Measurements from ENCODE around the gene WDFY4. TPM values are rescaled to one million over a fixed set of nuclear protein-coding genes. Genes with fewer than 3 reads are reported as not detected.

Gene WDFY4
- total and polyA plus RNA-seq, 2 experiments from 2014 or later: not detected

GRCh38 chr10:48697091-48697490 is 12.4 kb downstream of the WDFY4 start:
- Histone ChIP-seq H3K27ac (no peak overlapping the region), H3K4me1 (ENCODE audit: insufficient read depth) (no peaks in the 10 kb centered on the region), H3K4me2 (ENCODE audit: unreplicated experiment) (no peak overlapping the region), H3K9ac (no peak overlapping the region), H3K9me2 (ENCODE audit: insufficient read depth) (no peaks in the 10 kb centered on the region), H2AFZ (no peak overlapping the region), H4K20me1 (ENCODE audit: insufficient read depth) (no peaks in the 10 kb centered on the region), H3K9me3 (ENCODE audit: low read depth) (no peaks in the 10 kb centered on the region), H3K36me3 (ENCODE audit: low read depth) (no peaks in the 10 kb centered on the region), H3K4me3 (no peak overlapping the region), H3K79me2 (ENCODE audit: insufficient read depth) (no peaks in the 10 kb centered on the region), H3F3A (ENCODE audit: insufficient read depth) (no peaks in the 10 kb centered on the region), H3K27me3 (replicated peaks; ENCODE audit: insufficient read depth) (peaks cover 49% of the 10 kb centered on the region)
- WGBS, 2 experiments (ENCODE audit: low coverage in 1 of 2, low lambda C conversion rate in 2 of 2, missing lambda C conversion rate in 2 of 2): 41 to 45% methylated on average over 5 of the region's 5 CpGs
- no peak for DNase-seq
- in situ Hi-C loops (cut with MboI): no loop called here
- TF ChIP-seq EZH2 (IDR thresholded peaks at IDR 0.05; ENCODE audit: insufficient read depth, poor library complexity, severe bottlenecking) (no peak), EZH2phosphoT487 (IDR thresholded peaks at IDR 0.05; ENCODE audit: insufficient read depth, low read depth) (no peak)

GRCh38 chr10:48697821-48698764 is 13.4 kb downstream of the WDFY4 start:
- H3K36me3 ChIP-seq (ENCODE audit: low read depth): no peaks in the 10 kb centered on the region
- no peak for TF ChIP-seq EZH2phosphoT487 (IDR thresholded peaks at IDR 0.05; ENCODE audit: insufficient read depth, low read depth)
- no peak for TF ChIP-seq EZH2 (IDR thresholded peaks at IDR 0.05; ENCODE audit: insufficient read depth, poor library complexity, severe bottlenecking)
- H3K9ac ChIP-seq: no peak overlapping the region
- H4K20me1 ChIP-seq (ENCODE audit: insufficient read depth): no peaks in the 10 kb centered on the region
- no peak for DNase-seq
- no peak overlapping the region for H3K27ac ChIP-seq
- H3K4me1 ChIP-seq (ENCODE audit: insufficient read depth): no peaks in the 10 kb centered on the region
- in situ Hi-C loops (cut with MboI): no loop called here
- peaks cover 49% of the 10 kb centered on the region for H3K27me3 ChIP-seq (replicated peaks; ENCODE audit: insufficient read depth)
- WGBS, 2 experiments (ENCODE audit: low coverage in 1 of 2, low lambda C conversion rate in 2 of 2, missing lambda C conversion rate in 2 of 2): 45 to 50% methylated on average over 19 of the region's 19 CpGs
- H3K4me2 ChIP-seq (ENCODE audit: unreplicated experiment): no peak overlapping the region
- H2AFZ ChIP-seq: no peak overlapping the region
- H3K9me3 ChIP-seq (ENCODE audit: low read depth): no peaks in the 10 kb centered on the region
- H3K4me3 ChIP-seq: no peak overlapping the region
- no peaks in the 10 kb centered on the region for H3K79me2 ChIP-seq (ENCODE audit: insufficient read depth)
- H3F3A ChIP-seq (ENCODE audit: insufficient read depth): no peaks in the 10 kb centered on the region
- H3K9me2 ChIP-seq (ENCODE audit: insufficient read depth): no peaks in the 10 kb centered on the region

DNA sequence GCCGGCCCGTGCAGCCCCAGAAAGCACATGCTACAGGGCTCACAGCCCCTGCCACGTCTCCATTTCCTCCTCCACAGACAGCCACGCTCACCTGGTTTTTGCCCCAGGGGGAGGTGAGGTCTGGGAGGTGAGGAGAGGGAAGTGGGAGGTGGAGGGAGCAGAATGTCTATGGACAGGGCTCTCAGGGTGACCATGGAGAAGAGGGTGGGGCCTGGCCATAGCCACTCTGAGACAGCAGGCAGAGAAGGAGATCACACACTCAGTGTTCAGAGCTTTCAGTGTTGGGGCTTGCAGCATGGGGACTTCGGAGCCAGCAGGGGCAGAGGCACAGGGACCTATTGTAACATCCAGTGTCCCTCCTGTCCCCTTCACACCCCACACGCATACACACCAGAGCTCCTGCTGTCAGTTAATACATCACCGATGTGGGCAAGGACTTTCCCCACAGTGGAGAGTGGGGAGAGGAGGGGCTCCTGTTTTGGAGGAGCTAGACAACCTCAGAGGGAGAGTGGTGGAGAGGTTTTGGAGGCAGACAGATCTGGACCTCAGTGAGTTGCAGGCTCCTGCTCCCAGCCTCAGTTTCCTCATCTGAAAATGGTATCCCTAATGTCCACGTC is 14.4 kb downstream of the WDFY4 start:
- DNase-seq: no peak
- WGBS, 2 experiments (ENCODE audit: low coverage in 1 of 2, low lambda C conversion rate in 2 of 2, missing lambda C conversion rate in 2 of 2): 35 to 40% methylated on average over 8 of the region's 8 CpGs
- H2AFZ ChIP-seq: no peak overlapping the region

GRCh38 chr10:48700071-48700470 is 15.4 kb downstream of the WDFY4 start:
- no peaks in the 10 kb centered on the region for H3F3A ChIP-seq (ENCODE audit: insufficient read depth)
- in situ Hi-C loops (cut with MboI): no loop called here

More for the DNA sequence above, 14.4 kb downstream of the WDFY4 start:
- H3K36me3 ChIP-seq (ENCODE audit: low read depth): no peaks in the 10 kb centered on the region
- H3K9ac ChIP-seq: no peak overlapping the region
- peaks cover 44% of the 10 kb centered on the region for H3K27me3 ChIP-seq (replicated peaks; ENCODE audit: insufficient read depth)
- H3K4me2 ChIP-seq (ENCODE audit: unreplicated experiment): no peak overlapping the region
- H3K9me3 ChIP-seq (ENCODE audit: low read depth): no peaks in the 10 kb centered on the region
- H3K27ac ChIP-seq: no peak overlapping the region
- no peaks in the 10 kb centered on the region for H3F3A ChIP-seq (ENCODE audit: insufficient read depth)
- H3K79me2 ChIP-seq (ENCODE audit: insufficient read depth): no peaks in the 10 kb centered on the region
- H3K4me3 ChIP-seq: no peak overlapping the region
- TF ChIP-seq EZH2phosphoT487 (IDR thresholded peaks at IDR 0.05; ENCODE audit: insufficient read depth, low read depth) (no peak), EZH2 (IDR thresholded peaks at IDR 0.05; ENCODE audit: insufficient read depth, poor library complexity, severe bottlenecking) (no peak)
- no peaks in the 10 kb centered on the region for H3K9me2 ChIP-seq (ENCODE audit: insufficient read depth)
- no peaks in the 10 kb centered on the region for H3K4me1 ChIP-seq (ENCODE audit: insufficient read depth)
- no peaks in the 10 kb centered on the region for H4K20me1 ChIP-seq (ENCODE audit: insufficient read depth)
- in situ Hi-C loops (cut with MboI): no loop called here

More at GRCh38 chr10:48700071-48700470, 15.4 kb downstream of the WDFY4 start:
- DNase-seq: no peak
- no peaks in the 10 kb centered on the region for H3K9me2 ChIP-seq (ENCODE audit: insufficient read depth)
- no peaks in the 10 kb centered on the region for H3K79me2 ChIP-seq (ENCODE audit: insufficient read depth)
- no peak overlapping the region for H3K4me2 ChIP-seq (ENCODE audit: unreplicated experiment)
- H2AFZ ChIP-seq: no peak overlapping the region
- H3K9me3 ChIP-seq (ENCODE audit: low read depth): no peaks in the 10 kb centered on the region
- no peaks in the 10 kb centered on the region for H3K36me3 ChIP-seq (ENCODE audit: low read depth)
- no peaks in the 10 kb centered on the region for H4K20me1 ChIP-seq (ENCODE audit: insufficient read depth)
- TF ChIP-seq EZH2phosphoT487 (IDR thresholded peaks at IDR 0.05; ENCODE audit: insufficient read depth, low read depth): no peak
- TF ChIP-seq EZH2 (IDR thresholded peaks at IDR 0.05; ENCODE audit: insufficient read depth, poor library complexity, severe bottlenecking): no peak
- WGBS, 2 experiments (ENCODE audit: low coverage in 1 of 2, low lambda C conversion rate in 2 of 2, missing lambda C conversion rate in 2 of 2): 45 to 58% methylated on average over 2 of the region's 2 CpGs
- H3K9ac ChIP-seq: no peak overlapping the region
- no peak overlapping the region for H3K27ac ChIP-seq
- H3K4me1 ChIP-seq (ENCODE audit: insufficient read depth): no peaks in the 10 kb centered on the region
- H3K27me3 ChIP-seq (replicated peaks; ENCODE audit: insufficient read depth): peaks cover 35% of the 10 kb centered on the region
- H3K4me3 ChIP-seq: no peak overlapping the region
